ENCODE measurements around the gene MSRB2.

Gene MSRB2

DNA sequence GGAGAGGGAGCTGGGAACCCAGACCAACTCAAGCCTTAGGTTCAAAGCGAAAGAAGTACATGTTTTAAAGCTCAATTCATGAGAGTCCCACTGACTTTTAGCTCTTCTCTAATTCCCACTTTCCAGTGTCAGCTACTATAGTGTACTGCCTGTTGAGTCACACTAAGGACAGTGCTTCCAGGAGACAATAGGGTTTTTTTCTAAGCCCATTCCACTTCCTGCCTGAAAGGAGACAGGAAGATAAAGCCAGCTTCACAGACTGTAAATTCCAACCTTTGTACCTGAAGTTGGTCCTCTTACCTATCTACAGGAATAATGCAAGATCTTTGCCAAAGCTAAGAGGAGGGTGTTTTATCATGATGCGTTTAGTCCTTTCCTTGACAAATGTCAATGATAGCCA is 4.4 kb downstream of the MSRB2 start:
- no peak overlapping the region for H3K4me3 ChIP-seq (ENCODE audit: low read length)
- no peak for DNase-seq (ENCODE audit: low read depth, low spot score)

DNA sequence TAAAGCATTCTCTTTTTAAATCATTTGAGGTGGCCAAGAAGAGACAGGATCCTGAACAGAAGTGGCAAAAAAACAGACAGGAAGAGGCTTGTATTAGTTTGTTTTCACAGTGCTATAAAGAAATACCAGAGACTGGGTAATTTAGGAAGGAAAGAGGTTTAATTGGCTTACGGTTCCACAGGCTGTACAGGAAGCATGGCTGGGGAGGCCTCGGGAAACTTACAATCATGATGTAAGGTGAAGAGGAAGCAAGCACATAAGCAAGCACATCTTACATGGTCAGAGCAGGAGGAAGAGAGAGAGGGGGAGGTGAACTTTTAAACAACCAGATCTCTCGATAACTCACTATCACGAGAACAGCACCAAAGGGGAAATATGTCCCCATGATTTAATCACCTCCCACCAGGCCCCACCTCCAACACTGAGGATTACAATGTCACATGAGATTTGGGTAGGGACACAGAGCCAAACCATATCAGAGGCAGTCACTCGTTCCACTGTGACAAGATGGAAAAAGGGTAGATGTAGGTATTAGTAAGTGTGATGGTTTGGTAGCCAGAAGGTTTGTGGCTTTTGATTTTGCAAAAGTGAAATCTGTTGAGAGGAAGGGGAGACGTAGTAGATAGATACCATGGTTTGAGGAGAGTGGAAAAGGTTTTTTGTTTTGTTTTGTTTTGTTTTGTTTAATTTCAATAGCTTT is 5.1 kb downstream of the MSRB2 start:
- no peak overlapping the region for H3K4me3 ChIP-seq (ENCODE audit: low read length)
- DNase-seq (ENCODE audit: low read depth, low spot score): no peak

DNA sequence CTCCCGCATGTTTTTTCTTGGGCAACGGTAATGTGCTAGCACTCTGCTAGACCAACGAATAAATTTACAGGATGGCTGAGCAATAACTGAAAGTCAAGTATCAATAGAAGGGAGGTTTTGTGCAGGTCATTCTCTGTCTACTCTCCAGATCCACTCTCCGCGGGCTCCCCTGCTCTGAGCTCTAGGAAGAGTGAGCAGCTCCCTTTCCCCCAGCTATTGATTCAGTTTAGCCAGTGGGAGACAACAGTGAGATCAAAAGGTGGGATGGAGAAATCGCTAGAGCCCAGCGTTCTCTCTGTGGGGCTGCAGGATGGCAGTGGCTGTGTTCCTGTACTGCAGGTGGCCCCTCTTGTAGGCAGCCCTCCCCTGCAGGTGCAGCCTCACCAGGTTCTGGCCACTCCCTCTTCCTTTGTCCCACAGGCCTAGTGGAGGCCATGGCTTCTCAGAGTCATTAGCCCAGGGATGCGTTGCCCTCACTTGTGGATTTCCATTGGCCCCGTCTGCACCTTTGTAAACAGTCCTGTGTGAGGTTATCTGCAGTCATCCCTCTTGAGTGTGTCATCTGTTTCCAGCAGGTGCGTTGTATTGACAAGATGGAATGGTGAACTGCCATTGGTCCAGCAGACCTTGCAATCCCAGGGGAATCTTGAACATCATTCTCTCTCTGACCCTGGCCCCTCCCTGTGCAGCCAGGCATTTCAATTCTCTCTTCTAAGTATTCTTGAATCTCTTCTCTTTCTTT is 11.1 kb downstream of the MSRB2 start:
- DNase-seq (ENCODE audit: low read depth, low spot score): no peak

DNA sequence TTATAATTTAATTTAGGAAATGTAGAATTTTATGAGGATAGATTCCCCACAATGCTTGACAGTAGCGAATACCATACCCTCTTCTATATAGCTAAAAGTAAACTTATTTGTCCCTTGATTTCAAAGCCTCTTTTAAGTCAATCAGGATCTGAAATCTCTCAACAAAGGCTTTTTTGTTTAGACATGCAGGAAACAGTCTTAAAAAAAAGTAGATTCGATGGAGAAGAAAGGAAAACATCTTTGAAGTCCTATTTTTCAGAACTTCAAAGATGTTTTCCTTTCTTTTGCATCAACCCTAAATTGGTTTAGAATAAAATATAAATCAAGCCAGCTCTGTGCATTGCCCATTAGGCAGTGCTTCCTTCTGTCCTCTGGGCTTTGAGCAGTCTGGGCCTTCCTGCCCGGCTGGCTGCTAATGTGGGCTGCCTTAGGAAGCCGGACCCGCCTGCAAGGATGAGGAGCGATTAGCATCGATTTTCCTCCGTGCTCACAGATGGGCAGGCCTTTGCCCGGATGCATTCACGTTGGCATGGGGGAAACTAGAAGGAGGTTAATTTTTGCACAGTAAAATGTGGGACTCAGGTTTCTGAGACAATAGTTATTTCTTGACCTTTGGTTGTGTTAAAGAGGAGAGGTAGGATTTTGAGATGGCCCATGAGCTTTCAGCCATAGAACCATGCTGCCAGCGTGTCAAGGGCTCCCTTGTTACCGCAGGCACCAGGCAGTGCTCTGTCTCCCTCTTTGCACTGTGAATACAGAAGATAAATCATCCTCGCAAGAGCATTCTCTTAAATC is 15.5 kb downstream of the MSRB2 start:
- no peak for DNase-seq (ENCODE audit: low read depth, low spot score)

More for the DNA sequence above, 11.1 kb downstream of the MSRB2 start:
- H3K4me3 ChIP-seq (ENCODE audit: low read length): no peak overlapping the region

DNA sequence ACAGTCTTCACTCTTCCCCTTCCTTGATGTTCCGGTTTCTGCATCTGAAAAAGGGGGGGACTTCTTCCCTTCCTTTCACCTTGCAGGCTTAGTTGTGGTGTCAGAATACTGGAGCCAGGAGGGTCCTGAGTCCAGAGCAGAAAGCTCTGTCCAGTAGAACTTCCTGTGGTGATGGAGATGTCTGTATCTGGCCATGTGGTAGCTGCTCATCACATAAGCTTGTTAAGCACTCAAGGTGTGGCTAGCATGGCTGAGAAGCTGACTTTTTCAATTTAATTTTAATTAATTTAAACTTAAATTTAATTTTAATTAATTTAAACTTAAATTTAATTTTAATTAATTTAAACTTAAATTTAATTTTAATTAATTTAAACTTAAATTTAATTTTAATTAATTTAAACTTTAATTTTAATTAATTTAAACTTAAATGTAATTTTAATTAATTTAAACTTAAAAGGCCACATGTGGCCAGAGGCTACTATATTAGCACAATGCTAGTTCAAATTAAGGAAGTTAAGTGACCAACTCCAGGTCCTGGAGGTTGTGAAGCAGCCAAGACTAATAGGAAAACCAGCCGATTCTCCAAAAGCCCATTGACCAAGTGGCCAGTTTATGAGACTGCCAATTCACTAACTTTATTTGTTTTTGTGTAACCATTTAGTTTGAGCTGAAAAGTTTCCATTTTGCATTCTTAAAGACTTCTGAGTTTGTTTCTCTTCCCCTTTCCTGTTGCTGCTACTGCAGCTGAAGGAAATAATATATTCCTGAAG is 16.3 kb downstream of the MSRB2 start:
- DNase-seq (ENCODE audit: low read depth, low spot score): no peak
- no peak overlapping the region for H3K4me3 ChIP-seq (ENCODE audit: low read length)

More for the DNA sequence above, 15.5 kb downstream of the MSRB2 start:
- no peak overlapping the region for H3K4me3 ChIP-seq (ENCODE audit: low read length)

DNA sequence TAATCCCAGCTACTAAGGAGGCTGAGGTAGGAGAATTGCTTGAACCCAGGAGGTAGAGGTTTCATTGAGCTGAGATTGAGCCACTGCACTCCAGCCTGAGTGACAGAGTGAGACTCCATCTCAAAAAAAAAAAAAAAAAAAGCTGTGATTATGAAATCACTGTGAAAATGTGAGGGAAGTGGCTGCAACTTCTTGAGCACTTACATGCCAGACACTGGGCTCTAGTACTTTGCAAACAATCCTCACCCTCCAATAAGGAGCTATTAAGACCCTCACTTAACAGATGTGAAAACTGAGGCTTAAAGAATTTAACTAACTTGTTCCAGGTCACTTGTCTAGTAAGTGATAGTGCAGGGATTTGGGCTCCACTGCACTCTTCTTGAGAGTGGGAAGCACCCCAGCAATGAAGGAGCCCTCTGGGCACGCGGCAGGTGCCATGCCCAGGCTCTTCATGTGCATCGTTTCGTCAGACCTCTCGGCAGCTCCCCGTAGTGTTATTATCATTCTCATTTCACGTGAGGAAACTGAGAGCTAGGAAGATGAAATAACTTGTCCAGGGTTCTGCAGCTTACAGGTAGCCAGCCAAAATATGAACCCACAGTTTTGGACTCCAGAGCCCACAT is 19.0 kb downstream of the MSRB2 start:
- no peak overlapping the region for H3K4me3 ChIP-seq (ENCODE audit: low read length)
- DNase-seq (ENCODE audit: low read depth, low spot score): no peak

DNA sequence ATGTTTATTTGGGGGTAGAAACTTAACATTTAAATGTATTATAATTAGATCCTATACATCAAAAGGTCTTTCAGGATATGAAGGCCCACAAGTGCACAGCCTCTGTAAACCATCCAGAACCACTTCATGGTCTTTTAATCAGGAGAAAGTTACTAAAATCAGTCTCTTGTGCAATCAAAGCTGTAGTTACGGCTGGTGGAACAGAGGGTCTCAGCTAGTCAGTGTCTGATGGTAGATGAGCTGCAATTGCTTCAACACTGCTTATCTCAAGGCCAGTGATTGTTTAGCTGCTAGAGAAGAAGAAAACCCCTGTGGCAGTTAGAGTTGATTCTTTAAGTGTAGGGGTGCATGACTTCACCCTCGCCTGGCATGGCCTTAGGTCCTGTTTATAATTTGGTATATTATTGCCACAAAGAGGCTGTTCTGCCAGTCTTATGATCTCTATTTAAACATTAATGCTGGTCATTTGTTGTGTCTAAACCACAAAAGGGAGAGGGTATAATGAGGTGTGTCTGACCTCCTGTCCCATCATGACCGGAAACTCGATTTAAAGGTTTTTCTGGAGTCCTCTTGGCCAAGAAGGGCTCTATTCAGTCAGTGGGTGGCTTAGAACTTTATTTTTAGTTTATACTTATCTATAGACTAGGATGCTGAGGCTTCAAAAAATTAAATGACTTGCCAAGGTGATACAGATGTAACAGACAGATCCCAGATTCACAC is 21.3 kb downstream of the MSRB2 start:
- H3K4me3 ChIP-seq (ENCODE audit: low read length): no peak overlapping the region
- no peak for DNase-seq (ENCODE audit: low read depth, low spot score)

DNA sequence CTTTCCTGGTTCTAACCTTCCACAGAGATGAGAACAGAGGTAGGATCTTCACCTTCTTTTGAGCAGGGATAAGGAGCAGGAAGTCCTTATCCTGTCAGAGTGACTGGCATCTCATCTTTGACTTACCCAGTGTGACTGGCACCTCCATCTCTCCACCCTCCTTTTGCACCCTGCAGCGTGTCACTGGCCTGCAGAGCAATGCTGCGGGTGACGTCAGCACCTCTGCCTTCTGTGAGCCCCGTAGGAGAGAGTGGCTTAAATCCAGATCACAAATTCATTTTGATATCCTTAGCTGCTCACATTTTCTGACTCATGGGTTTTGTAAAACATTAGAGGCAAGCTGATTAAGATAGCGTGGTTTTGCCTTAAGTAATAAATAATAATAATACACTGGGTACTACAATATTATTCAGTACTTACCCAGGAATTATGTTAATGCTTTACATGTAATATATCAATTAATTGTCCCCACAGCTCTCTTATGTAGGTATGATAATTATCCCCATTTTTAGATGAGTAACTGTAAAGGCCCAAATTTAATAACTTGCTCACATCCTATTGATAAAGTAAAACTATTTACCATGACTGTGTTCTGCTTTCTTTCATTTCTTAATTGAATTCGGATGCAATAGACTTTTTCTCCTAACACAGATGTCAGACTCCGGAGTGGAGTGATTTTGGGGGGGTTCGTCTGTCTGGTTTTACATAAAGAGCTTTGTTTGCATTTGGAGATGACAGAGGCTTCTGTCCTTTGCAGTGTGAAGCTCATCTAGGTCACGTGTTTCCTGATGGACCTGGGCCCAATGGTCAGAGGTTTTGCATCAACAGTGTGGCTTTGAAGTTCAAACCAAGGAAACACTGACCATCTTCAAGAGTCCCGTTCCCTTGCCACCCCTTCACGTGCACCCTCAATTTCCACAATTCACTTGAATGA is 24.9 kb downstream of the MSRB2 start:
- H3K4me3 ChIP-seq (ENCODE audit: low read length): no peak overlapping the region
- no peak for DNase-seq (ENCODE audit: low read depth, low spot score)

DNA sequence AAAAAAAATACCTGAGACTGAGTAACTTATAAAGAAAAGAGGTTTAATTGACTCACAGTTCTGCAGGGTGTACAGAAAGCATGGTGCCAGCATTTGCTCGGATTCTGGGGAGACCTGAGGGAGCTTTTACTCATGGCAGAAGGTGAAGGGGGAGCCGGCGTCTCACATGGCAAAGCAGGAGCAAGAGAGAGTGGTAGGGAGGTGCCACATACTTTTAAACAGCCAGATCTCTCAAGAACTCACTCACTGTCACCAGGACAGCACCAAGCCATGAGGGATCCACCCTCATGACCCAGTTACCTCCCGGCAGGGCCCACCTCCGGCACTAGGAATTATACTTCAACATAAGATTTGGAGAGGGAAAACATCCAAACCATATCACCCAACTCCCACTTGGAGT is 25.8 kb downstream of the MSRB2 start:
- DNase-seq (ENCODE audit: low read depth, low spot score): no peak
- H3K4me3 ChIP-seq (ENCODE audit: low read length): no peak overlapping the region

DNA sequence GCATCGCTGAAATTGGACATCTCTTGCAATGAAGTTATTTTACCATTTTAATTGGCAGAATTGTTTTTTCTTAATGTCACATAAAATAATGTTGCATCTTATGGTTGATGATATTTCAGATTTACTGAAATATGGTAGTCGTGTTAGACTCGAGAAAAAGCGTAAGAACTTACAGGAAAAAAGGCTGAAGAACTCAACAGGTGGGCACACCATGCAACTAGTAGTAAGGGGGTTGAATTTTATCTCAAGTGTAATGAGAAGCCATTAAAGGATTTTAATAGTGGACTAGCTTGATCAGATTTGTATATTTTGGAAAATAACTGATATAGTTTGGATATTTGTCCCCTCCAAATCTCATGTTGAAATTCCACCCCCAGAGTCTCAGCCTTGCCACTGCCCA is 41.1 kb downstream of the MSRB2 start:
- no peak for DNase-seq (ENCODE audit: low read depth, low spot score)

DNA sequence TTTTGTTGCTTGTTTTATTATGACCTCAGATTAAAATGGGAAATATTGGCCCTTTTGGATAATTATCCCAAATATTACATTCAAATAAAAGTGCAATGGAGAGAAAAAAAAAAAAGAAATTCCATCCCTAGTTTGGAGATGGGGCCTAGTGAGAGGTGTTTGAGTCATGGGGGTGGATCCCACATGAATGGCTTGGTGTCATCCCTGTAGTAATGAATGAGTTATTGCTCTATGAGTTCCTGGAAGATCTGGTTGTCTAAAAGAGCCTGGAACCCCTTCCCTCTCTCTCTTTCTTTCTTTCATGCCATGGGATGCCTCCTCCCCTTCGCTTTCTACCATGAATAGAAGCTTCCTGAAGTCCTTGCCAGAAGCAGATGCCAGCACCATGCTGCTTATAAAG is 44.3 kb downstream of the MSRB2 start:
- no peak for DNase-seq (ENCODE audit: low read depth, low spot score)
- no peak overlapping the region for H3K4me3 ChIP-seq (ENCODE audit: low read length)

More for the DNA sequence above, 41.1 kb downstream of the MSRB2 start:
- no peak overlapping the region for H3K4me3 ChIP-seq (ENCODE audit: low read length)

DNA sequence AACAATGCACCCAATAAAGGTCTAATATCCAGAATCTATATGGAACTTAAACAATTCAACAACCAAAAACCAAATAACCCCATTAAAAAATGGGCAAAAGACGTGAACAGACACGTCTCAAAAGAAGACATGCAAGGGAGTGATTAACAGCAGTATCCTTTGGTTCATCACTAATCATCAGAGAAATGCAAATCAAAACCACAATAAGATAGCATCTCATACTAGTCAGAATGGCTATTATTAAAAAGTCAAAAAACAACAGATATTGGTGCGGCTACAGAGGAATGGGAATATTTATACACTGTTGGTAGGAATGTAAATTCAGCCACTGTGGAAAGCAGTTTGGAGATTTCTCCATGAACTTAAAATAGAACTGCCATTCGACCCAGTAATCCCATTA is 46.6 kb downstream of the MSRB2 start:
- H3K4me3 ChIP-seq (ENCODE audit: low read length): no peak overlapping the region
- no peak for DNase-seq (ENCODE audit: low read depth, low spot score)

DNA sequence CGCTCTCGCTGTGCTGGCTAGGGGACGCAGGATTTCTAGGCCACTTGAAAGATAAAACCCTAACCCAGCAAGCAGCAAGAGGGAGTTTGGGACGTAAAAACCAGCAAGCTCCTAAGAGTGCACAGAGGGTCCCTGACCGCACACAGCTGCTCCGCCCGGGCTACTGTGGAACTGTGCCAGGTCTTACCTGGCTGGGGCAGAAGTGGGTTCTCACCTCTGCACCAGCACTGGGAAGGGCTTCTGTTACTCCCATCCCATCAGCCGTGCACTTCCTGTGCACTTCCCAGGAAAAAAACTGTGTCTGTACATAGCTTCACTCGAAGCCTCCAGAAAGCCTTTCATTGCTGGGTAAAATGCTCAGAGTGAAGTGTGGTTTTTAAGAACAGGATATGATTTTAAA is 50.9 kb downstream of the MSRB2 start:
- no peak for DNase-seq (ENCODE audit: low read depth, low spot score)
- no peak overlapping the region for H3K4me3 ChIP-seq (ENCODE audit: low read length)

DNA sequence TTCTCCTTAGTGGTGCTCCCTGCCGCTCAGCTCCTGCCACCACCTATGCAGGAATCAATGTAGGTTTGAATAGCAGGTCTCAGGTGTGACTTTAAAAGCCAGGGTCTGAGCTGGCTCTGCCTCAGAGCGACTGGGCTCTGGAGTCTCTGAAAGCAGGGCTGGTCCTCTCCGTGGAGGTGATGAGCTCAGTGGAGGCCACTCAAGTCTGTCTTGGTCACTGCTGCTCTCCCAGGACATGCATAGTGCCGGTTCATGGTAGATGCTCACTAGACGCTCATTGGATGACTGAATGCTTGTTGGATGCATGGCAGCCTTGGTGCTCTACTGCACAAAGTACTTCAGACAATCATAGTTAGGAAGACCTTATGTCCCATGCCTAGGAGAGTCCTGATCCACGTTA is 51.7 kb downstream of the MSRB2 start:
- no peak for DNase-seq (ENCODE audit: low read depth, low spot score)
- H3K4me3 ChIP-seq (ENCODE audit: low read length): no peak overlapping the region

DNA sequence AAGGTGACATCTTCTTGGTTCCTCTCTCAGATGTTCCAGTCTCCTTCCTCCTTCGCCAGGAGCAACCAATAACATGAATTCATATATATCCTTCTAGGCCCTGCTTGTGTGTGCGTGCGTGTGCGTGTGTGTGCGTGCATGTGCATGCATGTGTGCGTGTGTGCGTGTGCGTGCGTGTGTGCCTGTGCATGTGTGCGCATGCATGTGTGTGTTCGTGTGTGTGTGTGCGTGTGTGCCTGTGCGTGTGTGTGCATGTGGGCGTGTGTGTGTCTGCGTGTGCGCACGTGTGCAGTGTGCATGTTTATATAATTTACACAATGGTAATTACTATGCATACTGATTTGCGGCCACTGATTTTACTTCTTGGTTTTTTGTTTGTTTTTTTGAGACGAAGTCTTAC is 52.8 kb downstream of the MSRB2 start:
- H3K4me3 ChIP-seq (ENCODE audit: low read length): no peak overlapping the region

DNA sequence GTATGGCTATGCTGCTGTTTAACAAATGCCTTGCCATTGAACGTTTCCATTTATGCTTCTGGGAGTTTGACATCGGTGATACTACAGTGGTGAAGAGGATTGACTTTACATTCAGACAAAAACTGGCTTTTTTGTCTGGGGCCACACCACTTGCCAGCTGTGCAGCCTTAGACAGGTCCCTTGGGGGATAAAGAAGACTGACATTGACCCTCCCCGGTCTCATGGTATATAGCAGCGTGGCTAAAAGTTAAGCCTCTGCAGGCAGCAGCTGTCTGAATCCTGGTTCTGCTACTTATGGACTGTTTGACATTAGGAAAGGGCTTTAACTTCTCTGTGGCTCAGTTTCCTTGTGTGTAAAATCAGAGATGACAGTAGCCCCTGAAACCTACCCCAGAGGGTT is 54.7 kb downstream of the MSRB2 start:
- no peak for DNase-seq (ENCODE audit: low read depth, low spot score)
- no peak overlapping the region for H3K4me3 ChIP-seq (ENCODE audit: low read length)

More for the DNA sequence above, 52.8 kb downstream of the MSRB2 start:
- DNase-seq (ENCODE audit: low read depth, low spot score): no peak

DNA sequence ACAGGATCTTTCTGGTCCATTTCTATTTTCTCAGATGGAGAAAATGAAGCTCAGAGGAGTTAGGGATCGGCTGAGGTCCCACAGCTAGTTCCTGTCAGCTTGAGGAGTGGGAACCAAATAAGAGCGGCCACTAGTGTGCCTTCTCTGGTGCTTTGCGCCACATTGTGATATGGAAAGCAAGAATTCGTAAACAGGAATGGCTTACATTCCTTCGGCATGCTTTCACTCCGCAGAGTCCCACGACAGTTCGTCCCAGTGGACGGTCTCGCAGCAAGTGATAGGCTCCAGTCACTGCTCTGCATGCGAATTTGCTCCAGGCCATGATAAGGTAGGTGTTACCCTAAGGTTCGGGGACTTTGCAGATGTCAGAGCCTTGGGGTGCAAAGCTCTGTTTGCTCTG is 55.2 kb downstream of the MSRB2 start:
- DNase-seq (ENCODE audit: low read depth, low spot score): no peak

More for the DNA sequence above, 55.2 kb downstream of the MSRB2 start:
- H3K4me3 ChIP-seq (ENCODE audit: low read length): no peak overlapping the region

Measured in Jurkat, Clone E6-1 (cell line).